Thoracic aorta (tissue), 2 donors: ENCODE results near the gene RPS6KA5. TPM values are rescaled to one million over a fixed set of nuclear protein-coding genes. Genes with fewer than 3 reads are reported as not detected.

Experiments
- ATAC-seq: fragments of 150-250 bp; one replicate; pipeline ENCODE4 v1.8.0; 2017; ENCODE audit warnings: low read depth; ENCODE audit not compliant: insufficient number of reproducible peaks, low FRiP score
- DNase-seq: peaks from one replicate; pipeline ENCODE4 v3.0.0-alpha.2; 2020; ENCODE audit warnings: low spot score
- H3K27ac ChIP-seq, 2 donors: fragments of 200-600 bp; sonication (generic); 1 replicate in 1 of 2; 2 replicates in 1 of 2; pipeline ENCODE4 v1.5.1; 2016; ENCODE audit warnings: mild to moderate bottlenecking in 2 of 2, moderate library complexity in 2 of 2
- H3K27me3 ChIP-seq: fragments of 200-600 bp; sonication (generic); replicated peaks from 2 replicates; pipeline ENCODE4 v1.6.0; 2016; ENCODE audit warnings: mild to moderate bottlenecking; ENCODE audit not compliant: insufficient read depth
- H3K36me3 ChIP-seq: fragments of 200-600 bp; sonication (generic); one replicate; pipeline ENCODE4 v1.5.1; 2016
- H3K4me1 ChIP-seq, 2 donors: fragments of 200-600 bp; sonication (generic); 1 replicate in 1 of 2; 2 replicates in 1 of 2; pipeline versions ENCODE4 v1.5.1 to v1.6.0; 2016; ENCODE audit warnings: low read depth in 2 of 2, mild to moderate bottlenecking in 1 of 2; ENCODE audit not compliant: control insufficient read depth in 1 of 2
- H3K4me3 ChIP-seq: fragments of 200-600 bp; sonication (generic); 2 replicates; pipeline ENCODE4 v1.5.1; 2016; ENCODE audit warnings: mild to moderate bottlenecking
- H3K9me3 ChIP-seq: fragments of 200-600 bp; sonication (generic); 2 replicates; pipeline ENCODE4 v1.5.1; 2016
- CTCF ChIP-seq: fragments of 200-600 bp; sonication (generic); IDR thresholded peaks from one replicate; pipeline ENCODE4 v1.5.1; 2019; ENCODE audit warnings: antibody characterized with exemption
- total RNA-seq, 2 donors: library from RNA; depleted of rRNA; stranded (reverse); fragments of >200 nt; gene quantifications; one replicate each; pipeline versions ENCODE4 v1.1.0 to v1.2.3, GENCODE V29; 2016

Gene RPS6KA5
- total RNA-seq, 2 donors from 2014 or later, result 1.4 to 4.6 TPM

- H3K9me3 ChIP-seq, result no peaks in the 10 kb centered on the region
- H3K36me3 ChIP-seq, result no peaks in the 10 kb centered on the region
- H3K27me3 ChIP-seq, result no peaks in the 10 kb centered on the region
- no peak overlapping the region for H3K4me3 ChIP-seq
- no peak for ATAC-seq
- DNase-seq, result no peak
- no peak for TF ChIP-seq CTCF
- no peaks in the 10 kb centered on the region for H3K4me1 ChIP-seq
- no peak overlapping the region for H3K27ac ChIP-seq
Observed at GRCh38 chr14:91078095-91078737, 17.8 kb upstream of the RPS6KA5 start.

- H3K9me3 ChIP-seq, result no peaks in the 10 kb centered on the region
- ATAC-seq, result no peak
- no peak for TF ChIP-seq CTCF
Observed at GRCh38 chr14:91075553-91075952, 15.1 kb upstream of the RPS6KA5 start.

DNA sequence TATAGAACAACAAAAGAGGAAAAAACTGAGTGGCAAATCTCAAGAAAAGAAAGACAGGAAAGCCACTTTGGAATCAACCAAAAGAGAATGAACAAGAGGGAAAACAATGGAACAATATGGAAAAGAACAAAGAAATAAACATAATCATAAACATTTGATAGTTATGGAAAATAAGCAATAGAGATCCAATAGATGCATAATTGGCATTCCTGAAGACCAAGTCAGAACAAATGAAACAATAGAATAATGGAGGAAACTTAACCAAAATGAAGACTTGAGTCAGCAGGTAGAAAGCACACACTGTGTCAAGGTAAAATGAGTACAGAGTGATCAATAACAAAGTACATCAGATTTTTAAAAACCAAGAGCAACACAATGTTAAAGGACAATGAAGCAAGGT lies 10.1 kb upstream of the RPS6KA5 start:
- ATAC-seq (no peak), DNase-seq (no peak)
- Histone ChIP-seq H3K27ac (no peak overlapping the region), H3K27me3 (no peaks in the 10 kb centered on the region), H3K4me3 (no peak overlapping the region), H3K36me3 (no peaks in the 10 kb centered on the region), H3K9me3 (no peaks in the 10 kb centered on the region), H3K4me1 (no peaks in the 10 kb centered on the region)
- no peak for TF ChIP-seq CTCF

More at GRCh38 chr14:91075553-91075952, 15.1 kb upstream of the RPS6KA5 start:
- no peak for DNase-seq
- Histone ChIP-seq H3K4me3 (no peak overlapping the region), H3K27ac (no peak overlapping the region), H3K27me3 (no peaks in the 10 kb centered on the region), H3K4me1 (no peaks in the 10 kb centered on the region), H3K36me3 (no peaks in the 10 kb centered on the region)

GRCh38 chr14:91068642-91069041 lies 8.2 kb upstream of the RPS6KA5 start:
- no peak for ATAC-seq
- H3K4me1 ChIP-seq, result no peaks in the 10 kb centered on the region
- TF ChIP-seq CTCF, result no peak
- DNase-seq, result no peak
- H3K4me3 ChIP-seq, result no peak overlapping the region
- H3K36me3 ChIP-seq, result no peaks in the 10 kb centered on the region
- no peak overlapping the region for H3K27ac ChIP-seq
- H3K27me3 ChIP-seq, result no peaks in the 10 kb centered on the region
- H3K9me3 ChIP-seq, result no peaks in the 10 kb centered on the region

GRCh38 chr14:91067186-91067585 lies 6.7 kb upstream of the RPS6KA5 start:
- no peaks in the 10 kb centered on the region for H3K4me1 ChIP-seq
- no peaks in the 10 kb centered on the region for H3K36me3 ChIP-seq
- no peak for TF ChIP-seq CTCF
- no peaks in the 10 kb centered on the region for H3K27me3 ChIP-seq
- H3K4me3 ChIP-seq, result no peak overlapping the region
- H3K27ac ChIP-seq, result no peak overlapping the region
- no peaks in the 10 kb centered on the region for H3K9me3 ChIP-seq
- no peak for ATAC-seq
- DNase-seq, result no peak
